ENCODE measurements around the gene SPRY1.

SPRY1 gene

DNA sequence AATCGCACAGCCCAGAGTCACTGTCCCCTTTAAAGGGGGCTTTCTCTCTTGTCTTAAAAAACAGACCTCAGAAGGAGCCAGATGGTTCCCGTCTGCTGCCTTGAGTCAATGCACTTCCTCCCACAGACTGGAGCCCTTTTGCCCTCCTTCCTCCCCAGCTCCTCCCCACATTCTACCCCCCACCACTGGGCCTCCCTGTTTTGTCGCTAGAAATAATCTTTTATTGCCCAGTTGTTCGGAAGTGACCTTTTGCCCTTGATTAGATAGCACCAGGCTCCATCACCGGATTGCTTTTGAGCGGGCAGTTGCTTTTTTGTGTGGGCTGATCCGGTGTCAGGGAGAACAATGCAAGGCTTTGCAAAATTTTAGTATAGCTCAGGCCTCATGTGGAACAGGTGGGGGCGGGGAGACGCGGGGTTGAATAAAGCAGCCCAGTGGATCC lies 47.7 kb downstream of the SPRY1 start:
- no peak for DNase-seq (ENCODE audit: low read depth)

DNA sequence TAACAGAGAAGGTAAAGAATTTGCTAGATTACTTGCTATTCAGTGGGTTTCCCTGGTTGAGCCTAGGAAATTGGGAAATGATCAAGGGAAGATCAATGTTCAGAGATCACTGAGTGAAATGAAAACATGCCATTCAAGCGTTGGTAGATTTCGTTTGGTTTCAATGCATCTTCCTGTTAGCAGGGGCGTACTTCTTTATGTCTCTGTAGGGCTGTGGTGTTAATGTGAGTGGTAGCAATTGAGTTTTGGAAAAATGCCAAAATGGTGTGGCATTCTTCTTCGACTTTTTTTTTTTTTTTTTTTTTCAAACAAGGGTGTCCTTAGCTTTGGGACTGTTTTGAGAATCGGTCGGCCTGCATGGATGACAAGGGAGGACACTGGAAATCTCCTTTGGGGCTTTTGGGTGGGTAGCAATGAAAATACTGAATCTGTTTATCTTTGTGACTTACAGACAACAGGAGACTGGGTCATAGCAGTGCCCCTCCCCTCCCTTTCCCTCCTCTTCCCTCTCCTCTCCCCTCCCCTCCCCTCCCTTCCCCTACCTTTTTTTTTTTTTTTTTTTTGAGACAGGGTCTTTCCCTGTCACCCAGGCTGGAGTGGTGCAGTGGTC lies 50.4 kb downstream of the SPRY1 start:
- DNase-seq (ENCODE audit: low read depth), result no peak

DNA sequence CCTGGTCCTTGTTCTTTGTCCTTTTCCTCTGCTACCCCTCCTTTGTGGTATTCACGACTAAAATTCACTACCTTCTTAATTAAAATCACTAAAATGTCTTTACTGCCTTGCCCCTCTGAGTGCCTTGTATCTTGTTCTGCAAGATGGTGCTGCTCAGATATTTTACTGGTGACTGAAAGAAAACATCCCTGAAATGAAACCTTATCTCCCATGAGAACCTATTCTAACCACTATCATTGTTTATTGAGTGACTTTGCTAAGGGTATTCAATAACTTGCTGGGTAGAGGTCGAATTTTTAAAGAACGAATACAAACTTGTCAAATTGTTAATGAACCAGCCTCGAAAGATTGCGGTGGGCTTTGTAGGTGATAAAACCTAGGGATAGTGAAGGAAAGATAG lies 52.8 kb downstream of the SPRY1 start:
- DNase-seq (ENCODE audit: low read depth), result no peak

DNA sequence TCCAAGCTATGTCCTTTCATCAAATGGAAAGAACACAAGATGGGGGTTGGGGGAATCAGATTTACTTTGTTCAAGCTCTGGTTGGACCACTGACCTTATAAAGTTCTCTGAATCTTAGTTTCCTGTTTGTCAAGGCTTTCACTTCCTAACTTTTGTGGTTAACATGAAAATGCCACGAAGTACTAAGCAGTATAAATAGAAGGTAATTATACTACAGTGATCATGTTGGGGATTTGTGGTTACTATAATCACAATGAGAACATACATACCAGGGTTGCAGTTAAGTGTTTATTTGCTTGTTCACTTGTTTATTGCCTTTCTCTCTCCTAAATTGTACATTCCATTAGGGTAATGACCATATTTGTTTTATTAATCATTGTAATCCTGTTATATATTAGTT lies 53.2 kb downstream of the SPRY1 start:
- no peak for DNase-seq (ENCODE audit: low read depth)

DNA sequence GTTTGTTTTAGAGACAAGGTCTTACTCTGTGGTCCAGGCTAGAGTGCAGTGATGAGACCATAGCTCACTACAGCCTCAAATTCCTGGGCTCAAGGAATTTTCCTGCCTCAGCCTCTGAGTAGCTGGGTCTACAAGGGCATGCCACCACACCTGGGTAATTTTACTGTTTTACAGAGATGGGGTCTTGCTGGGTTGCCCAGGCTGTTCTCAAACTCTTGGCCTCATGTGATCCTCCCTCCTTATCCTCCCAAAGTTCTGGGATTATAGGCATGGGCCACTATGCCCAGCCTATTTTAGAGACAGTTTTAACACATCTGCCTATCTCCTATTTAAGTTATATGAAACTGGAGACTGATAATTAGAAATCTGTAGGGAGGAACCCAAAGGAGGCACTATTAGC lies 53.8 kb downstream of the SPRY1 start:
- no peak for DNase-seq (ENCODE audit: low read depth)

DNA sequence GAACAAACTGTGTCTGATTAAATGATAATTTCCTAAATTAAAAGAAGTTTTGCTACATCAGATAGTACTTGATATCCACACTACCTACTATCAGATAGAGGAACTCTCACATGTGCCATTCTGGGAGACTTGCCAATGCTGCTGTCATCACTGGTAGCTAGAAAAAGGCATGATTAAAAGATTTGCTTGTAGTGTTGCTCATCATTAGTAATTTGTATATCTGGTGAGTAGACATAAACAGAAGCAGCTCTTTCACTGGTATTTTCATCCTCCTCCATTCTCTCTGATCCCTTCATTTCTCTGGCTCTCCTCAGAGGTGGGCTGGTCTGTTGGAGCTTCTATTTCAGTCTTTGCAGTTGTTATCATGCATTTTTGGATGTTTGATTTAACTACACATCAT lies 56.0 kb downstream of the SPRY1 start:
- no peak for DNase-seq (ENCODE audit: low read depth)

DNA sequence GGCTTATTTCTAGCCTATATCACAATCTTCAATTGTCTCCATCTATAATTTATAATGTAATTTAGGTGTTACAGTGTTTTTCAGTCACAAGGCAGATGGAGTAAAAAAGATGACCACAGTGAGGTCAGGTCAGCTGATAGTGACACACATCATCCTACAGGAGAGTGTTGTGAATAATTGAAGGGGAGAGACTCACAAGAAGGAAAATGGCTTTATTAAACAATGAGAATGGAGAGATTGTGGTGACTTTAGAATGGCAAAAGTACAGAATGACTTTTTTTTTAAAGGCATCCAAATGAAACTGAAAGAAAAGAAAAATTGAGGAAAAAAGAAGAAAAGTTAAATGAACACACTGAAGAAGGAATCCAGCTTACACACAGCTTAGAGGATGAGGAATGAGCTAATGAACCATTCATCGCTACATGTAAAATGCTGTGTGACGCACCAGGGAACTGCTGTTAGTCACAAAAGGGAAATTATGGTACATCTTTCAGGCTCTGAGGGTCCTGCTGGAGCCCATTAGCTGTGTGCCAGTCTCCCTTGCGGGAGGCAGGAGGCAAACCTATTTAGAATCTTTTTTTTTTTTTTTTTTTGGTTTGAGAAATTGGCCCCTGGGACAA lies 56.6 kb downstream of the SPRY1 start:
- no peak for DNase-seq (ENCODE audit: low read depth)

All from stimulated activated CD8-positive, alpha-beta memory T cell treated with anti-CD3 and anti-CD28 coated beads, Interleukin-12 subunit alpha, Interleukin-12 subunit beta, amount 100 ng/mL, for 4 hours (primary cell).